Inflammatory macrophage treated with lipopolysaccharide for 4 hours (primary cell): Measurements from ENCODE around the gene CS.

Source experiments
- DNase-seq: peaks from one replicate; pipeline ENCODE4 v3.0.0-alpha.2; 2020

The CS gene

DNA sequence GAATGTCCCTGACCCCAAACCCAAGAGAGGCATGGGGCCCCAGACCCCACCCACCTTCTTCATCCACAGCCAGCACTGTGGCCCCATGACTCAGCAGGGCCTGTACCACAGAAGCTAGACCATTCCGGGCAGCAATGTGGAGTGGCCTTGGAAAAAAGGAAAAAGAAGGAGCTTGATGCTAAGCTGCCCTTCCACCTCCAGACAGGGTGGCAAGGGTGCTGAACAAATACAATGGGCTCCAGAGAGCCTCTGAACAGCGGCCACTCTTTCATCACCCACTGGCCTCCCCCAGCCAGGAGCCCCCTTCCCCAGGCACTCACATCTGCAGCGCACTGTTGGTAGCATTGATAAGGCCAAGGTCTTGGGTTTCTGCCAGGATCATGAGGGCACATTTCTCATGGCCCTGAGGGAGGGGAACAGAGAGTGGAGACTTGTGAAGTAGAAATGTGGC is 56.4 kb downstream of the CS start:
- DNase-seq = no peak

DNA sequence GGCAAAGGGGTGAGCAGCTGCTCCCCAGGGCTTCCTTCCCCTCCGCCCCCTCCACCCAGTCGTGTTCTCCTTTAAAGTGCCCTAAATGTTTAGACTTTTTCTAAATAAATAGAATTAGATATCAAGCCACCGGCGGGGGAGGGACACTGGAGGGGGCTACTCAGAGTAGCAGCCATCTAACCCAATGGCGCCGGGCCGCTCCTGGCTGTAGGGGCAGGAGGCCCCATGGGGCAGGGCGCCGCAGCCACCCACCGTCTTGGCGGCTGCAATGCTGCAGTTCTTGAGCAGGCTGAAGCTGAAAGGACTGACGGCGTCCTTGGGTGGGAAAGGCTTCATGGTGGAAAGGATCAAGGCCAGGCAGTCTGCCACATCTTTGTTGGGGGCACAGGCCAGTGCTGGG is 57.1 kb downstream of the CS start:
- no peak for DNase-seq

DNA sequence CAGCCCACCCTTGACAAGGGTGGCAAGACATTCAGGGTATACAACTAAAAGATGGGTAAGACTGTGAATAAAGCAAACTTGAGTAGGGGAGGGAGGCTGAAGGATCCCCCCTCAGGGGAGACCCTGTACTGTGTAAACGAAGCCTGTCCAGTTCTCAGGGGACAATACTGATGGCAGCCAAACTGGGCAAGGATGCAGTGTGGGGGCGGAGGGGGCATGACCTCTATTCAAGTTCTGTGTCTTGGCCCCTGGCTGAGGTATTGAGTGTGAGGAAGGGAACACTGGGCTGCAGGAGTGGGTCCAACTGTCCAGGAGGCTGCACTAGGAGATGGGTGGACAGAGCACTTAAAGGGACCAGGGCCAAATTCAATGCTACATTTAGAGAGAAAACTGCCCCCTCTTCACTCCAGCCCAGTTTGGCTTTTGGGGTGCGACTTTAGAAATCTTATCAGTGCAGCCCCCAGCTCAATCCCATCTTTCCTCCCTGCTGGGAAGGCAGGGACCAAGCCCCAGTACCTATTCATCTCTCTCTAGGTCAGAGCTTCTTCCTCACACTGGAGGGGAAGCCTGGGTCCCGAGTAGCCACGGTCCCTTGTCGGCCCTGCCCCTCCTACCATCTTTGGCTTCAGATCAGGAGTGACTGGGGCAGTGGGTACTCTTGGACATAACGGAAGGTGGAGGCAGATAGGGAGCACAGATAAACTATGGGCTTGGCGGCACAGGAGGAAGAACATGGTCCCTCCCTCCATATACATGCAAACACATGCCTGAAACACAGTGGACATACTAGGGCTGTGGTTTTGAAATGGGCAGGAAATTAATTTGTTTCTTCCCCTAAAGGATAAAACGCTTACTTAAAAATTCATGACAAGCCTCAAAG is 58.5 kb downstream of the CS start:
- no peak for DNase-seq

DNA sequence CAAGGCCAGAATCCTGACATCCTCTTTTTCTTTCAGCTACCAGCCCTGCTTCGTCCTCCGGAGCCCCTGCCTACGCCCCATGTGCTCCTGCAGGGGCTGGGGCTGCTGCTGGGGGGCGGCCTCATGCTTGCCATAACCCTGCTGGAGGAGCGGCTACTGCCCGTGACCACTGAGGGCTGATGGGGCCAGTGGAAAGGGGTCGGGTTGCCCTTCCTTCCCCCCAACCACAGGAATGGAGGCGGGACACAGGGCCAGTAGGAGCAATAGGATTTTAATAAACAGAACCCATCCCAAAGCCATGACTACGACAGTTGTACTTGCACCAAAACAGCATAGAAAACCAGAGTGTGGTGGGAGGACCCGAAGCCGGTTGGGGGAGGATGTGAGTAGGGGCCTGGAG is 62.6 kb downstream of the CS start:
- no peak for DNase-seq

DNA sequence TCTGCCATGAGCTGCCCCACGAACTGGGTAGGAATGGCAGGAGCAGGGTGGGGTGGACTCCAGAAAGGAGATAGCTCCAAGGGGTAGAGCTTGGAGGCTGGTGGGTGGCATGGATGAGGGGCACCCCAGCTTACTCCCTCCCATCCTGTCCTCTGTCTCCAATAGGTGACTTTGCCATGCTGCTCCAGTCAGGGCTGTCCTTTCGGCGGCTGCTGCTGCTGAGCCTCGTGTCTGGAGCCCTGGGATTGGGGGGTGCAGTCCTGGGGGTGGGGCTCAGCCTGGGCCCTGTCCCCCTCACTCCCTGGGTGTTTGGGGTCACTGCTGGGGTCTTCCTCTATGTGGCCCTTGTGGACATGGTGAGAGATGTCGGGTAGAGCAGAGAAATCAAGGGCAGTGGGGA is 63.1 kb downstream of the CS start:
- no peak for DNase-seq

DNA sequence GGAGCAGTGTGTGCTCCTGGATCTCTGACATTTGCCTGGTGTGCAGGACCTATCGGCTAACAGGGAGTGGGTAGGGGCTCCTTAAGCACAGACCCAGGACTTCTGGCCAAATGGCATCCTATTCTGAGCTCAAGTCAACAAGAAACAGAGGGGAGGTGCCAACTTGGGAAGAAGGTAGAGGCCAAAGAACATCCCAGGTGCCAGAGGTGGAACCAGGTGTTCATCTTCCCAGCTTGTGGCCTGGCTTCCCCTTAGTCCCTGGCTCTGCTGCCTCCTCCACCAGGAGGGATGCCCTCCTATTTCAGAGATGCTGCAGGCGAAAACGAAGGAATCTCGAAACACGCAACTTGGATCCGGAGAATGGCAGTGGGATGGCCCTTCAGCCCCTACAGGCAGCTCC is 64.0 kb downstream of the CS start:
- DNase-seq = no peak

DNA sequence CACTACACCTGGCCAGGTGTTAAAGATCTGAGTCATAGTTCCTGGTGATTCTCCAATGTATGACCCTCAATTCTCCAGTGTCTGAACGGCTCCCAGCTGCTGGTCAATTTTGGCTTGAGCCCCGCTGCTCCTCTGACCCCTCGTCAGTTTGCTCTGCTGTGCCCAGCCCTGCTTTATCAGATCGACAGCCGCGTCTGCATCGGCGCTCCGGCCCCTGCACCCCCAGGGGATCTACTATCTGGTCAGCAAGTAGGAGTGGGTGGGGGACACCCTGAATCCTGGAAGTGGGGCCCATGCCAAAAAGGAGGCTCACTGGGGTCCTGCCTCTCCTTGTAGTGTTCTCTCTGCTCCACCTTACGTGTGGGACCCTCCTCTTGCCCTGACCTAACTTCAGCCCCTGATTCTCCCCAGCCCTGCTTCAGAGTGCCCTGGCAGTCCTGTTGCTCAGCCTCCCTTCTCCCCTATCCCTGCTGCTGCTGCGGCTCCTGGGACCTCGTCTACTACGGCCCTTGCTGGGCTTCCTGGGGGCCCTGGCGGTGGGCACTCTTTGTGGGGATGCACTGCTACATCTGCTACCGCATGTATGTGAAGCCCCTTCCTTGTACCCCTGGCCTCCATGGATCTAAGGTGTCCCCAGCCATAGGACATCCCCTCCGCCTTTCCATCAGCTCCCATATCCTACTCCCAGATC is 65.2 kb downstream of the CS start:
- DNase-seq = no peak

DNA sequence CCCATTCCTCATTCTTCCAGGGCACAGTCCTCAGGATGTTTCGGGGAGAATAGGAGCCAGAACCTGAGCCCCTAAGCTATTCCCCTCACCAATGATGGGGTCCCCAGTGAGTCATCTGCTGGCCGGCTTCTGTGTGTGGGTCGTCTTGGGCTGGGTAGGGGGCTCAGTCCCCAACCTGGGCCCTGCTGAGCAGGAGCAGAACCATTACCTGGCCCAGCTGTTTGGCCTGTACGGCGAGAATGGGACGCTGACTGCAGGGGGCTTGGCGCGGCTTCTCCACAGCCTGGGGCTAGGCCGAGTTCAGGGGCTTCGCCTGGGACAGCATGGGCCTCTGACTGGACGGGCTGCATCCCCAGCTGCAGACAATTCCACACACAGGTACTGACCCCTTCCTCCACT is 68.9 kb downstream of the CS start:
- DNase-seq = no peak

DNA sequence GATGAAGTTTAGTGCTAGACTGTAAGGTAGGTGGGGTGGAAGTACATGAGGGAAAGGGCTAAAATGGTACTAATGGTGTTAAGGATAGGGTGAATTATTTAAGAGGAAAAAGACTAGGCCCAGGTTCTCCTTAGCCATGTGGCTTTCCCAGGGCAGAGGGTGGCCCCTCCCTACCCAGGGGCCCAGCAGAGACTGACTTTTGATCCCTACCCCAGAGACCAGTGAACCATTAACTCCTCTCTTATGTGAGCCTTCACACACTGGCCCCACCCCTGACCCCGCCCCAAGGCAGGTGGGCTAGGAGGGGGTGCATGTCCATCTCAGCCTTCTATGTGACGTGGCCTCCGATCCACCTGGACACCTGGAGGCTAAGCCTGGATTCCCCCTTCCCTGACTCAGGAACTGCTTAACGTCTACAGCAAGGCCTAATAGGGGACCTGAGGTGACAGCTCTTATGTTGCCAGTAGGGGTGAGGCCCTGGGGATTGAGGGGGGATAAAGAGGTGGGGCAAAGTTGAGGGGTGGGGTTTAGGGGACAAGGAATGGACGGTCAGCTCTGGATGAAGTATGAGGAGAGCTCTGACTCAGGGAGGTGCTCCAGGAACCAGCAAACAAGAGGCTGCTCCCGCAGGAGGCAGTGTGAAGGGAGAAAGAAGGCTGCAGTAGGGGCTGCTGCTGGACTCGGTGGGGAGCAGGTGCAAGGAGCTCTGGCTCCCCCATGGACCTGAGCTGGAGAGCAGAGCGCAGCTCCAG is 69.5 kb downstream of the CS start:
- DNase-seq = no peak

DNA sequence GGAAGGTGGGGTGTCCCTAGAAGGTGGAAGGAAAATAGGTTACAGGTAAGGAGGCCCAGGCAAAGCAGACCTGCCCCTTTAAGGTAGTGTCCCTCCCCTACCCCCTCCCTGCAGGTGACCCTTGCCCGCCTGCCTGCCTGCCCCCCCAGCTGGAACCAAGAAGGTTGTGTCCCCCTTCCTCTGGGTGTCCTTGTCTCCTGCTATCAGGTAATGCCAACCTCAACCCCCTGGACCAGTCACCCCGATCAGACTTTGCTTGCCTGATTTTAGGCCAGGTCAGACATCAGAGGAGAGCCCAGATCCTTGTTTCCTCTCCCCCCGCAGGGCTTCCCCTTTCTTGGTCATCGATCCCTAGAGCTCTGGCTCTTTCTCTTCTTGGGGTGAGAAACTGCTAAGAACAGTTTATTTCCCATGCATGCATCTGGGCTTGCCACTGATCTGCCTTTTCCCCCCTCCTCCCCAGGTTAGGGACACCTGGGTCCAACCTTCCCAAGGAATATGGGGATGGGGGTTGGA is 70.2 kb downstream of the CS start, which contains the start of gene SLC39A5:
TSS of gene SLC39A5 (plus strand) at position 136 of the 516 bp plus-strand sequence. CDS start 1,224 bp downstream, outside the sequence.
- DNase-seq = no peak

DNA sequence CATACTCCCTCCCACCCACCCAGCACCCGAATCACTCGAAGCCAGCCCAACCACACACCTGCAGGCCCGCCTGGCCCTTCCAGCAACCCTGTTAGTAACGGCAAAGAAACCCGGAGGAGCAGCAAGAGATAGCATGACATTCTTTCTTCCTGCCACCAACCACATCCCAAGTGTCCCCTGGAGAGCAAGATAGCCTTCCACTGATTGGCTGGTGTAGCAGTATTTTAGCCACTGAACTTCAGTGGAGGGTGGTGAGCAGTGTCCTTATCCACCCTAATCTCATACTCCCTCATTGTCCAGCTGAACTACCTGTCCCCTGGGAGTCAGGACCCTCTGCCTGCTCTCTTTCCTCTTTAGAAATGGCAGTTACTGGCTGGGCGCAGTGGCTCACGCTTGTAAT is 71.0 kb downstream of the CS start:
- no peak for DNase-seq

DNA sequence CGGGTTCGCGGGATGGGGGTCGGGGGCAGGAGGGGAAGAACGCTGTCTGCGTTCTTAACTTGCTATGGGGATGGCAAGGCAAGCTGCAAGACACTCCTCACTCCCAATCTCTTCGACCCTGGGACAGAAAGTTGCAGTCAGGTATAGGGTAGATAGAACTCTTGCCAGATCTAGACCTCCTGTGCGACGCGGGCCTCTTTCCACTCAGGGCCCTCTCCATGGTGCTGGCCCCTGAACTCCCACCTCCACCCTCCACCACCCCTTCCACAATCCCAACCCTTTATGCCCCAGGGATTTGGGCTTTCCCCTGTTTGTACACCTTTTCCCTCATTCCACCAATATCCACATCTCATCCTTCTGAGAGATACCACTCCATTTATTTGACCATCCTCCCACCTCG is 75.2 kb downstream of the CS start:
- no peak for DNase-seq

DNA sequence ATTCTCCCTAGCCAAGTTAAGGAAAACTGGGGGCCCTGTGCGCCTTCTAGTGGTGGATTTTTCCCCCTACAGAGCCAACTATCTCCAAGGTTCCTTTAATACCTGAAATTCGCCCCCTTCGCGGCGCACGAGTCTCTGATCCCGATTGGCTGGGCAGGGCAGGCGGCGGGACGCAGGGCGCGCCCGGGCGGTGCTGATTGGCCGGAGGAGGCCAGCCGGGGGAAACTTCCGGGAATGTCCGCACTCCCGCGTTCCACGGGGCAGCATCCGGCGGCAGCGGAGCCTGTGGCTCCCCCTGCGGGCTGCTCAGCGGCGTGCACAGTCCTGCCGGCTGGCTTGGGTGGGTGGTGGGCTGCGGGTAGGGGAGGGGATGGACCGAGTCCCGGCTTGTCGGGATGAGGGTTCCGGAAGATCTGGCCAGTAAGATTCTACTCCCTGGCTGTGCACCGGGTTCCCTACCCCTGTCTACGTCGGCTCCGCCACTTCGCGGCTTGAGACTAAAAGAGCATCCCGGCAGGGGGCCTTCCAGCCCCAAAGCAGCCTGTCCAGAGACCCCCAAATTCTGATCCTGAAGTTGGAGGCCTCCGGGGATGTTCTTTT is 75.9 kb downstream of the CS start, which contains the start of gene NABP2:
TSS of gene NABP2 (plus strand) at position 241 of the 600 bp plus-strand sequence. CDS start 515 bp downstream, outside the sequence.
- peak; percentile 96 for DNase-seq

DNA sequence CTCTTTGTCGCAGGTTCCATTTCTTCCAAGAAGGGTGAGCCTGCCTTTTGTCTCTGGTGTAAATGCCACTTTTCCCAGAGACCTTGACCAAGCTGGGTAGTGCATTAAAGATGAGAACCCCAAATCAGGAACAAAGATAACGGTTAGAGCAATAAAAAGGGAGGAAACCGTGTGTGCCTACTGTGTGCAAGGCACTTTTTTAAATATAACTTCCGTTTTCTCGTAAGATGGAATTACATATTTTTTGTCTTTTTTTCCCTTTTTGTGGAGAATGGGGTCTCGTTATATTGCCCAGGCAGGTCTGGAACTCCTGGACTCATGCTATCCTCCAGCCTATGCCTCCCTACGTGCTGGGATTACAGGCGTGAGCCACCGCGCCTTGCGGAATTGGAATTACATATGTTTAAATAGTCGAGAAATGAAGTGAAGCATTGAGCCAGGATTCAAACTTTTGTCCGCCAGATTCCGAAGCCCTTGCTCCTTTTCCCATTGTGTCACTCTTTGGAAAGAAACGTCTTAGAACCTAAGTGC is 76.5 kb downstream of the CS start:
- DNase-seq = no peak

DNA sequence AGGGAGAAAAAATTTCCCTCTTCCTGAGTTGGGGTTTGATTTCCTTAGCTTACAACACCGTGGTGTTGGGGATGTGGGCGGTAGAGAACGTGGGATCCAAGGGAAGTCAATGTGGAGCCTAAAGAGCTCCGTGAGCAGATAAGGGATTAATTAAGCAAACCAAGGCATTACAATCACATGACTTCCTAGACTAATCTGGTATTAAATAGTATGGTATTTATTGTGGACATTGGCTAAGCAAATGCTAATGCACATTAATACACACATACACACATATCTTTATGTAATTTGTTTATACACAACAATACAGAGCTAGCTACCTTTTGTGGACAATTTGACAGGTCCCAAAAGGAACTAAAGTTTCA is 77.6 kb downstream of the CS start:
- no peak for DNase-seq

DNA sequence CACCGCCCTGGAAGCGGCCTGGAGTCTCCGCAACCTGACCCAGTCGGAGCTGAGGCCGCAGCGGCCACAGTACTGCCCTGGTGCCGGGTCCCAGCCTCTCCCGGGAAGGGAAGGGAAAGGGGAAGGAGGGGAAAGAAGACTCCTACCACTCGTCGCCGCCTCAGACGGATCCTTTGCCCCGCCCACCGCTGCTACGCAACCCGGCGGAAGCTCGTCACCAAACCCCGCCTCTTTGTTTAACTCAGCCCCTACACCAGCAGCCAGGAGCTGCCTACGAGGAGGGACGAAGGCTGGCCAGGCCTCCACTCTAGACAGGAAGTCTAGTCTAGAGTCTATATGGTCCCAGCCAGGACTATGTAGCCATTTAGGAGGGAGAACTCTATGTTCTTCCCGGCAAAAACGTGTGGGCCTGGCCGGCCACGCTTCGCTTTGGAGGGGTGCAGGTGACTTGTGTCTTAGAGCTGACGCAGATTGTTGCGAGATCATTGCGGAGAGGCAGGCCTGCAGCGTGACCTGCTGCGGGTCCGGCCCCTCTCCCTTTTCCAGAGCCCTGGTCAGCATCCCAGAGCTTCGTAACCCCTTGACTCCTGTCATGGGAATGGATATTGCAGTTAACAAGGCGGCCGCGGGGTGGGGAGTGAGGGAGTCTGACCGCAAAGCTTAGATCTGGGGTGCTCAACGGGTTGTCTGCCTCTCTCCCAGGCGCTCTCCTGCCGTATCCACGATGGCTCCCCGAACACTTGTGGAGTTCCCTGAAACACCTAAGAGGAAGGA is 78.2 kb downstream of the CS start, which contains the start of gene RNF41:
TSS of gene RNF41 (minus strand) at position 166 of the 774 bp plus-strand sequence. CDS start 7,875 bp downstream, outside the sequence.
- peak; percentile 97 for DNase-seq
